HepG2 (cell line): Measurements from ENCODE around the gene EPB41L2. TPM values are rescaled to one million over a fixed set of nuclear protein-coding genes. Genes with fewer than 3 reads are reported as not detected.
A peak's percentile ranks its signal among the peaks of the same experiment; 100 is the strongest.

Source experiments
- ATF4 ChIP-seq, 2 experiments: fragments of 450-650 bp in 1 of 2; sonication (generic) in 1 of 2; formaldehyde crosslinking; IDR thresholded peaks; 2 replicates each; pipeline versions ENCODE4 v1.5.0 to v1.8.0; 2020 to 2022; ENCODE audit warnings: mild to moderate bottlenecking in 1 of 2, missing genetic modification reagents in 1 of 2
- EP300 ChIP-seq, 3 experiments: sonication (generic) in 1 of 3; formaldehyde crosslinking in 1 of 3; IDR thresholded peaks; 2 replicates each; pipeline versions ENCODE4 v1.5.1 to v1.6.1; 2011 to 2020; ENCODE audit warnings: low read depth in 2 of 3, low read length in 2 of 3, borderline replicate concordance in 1 of 3, improper control_type of control experiment in 1 of 3, mild to moderate bottlenecking in 1 of 3, missing genetic modification reagents in 1 of 3, moderate library complexity in 1 of 3
- FOSL2 ChIP-seq: sonication (generic); formaldehyde crosslinking; IDR thresholded peaks from 2 replicates; pipeline ENCODE4 v1.4.0; 2020; ENCODE audit warnings: missing genetic modification reagents
- FOXP1 ChIP-seq, 2 experiments: fragments of 450-650 bp in 1 of 2; IDR thresholded peaks; 2 replicates each; pipeline ENCODE4 v1.6.1; 2017 to 2018; ENCODE audit warnings: antibody characterized with exemption in 1 of 2
- GABPA ChIP-seq, 2 experiments: IDR thresholded peaks; 2 replicates each; pipeline ENCODE4 v1.6.1; 2011 to 2016; ENCODE audit warnings: low read depth in 2 of 2, low read length in 1 of 2, missing biosample characterization in 1 of 2, missing genetic modification characterization in 1 of 2
- HDAC6 ChIP-seq: fragments of 200-600 bp; sonication (generic); IDR thresholded peaks from 2 replicates; pipeline ENCODE4 v1.7.0; 2017; ENCODE audit warnings: mild to moderate bottlenecking, antibody characterized with exemption, low read length, low read depth
- HOMEZ ChIP-seq: IDR thresholded peaks from 2 replicates; pipeline ENCODE4 v1.6.1; 2016; ENCODE audit warnings: low read depth
- HOXA3 ChIP-seq: sonication (generic); formaldehyde crosslinking; IDR thresholded peaks from 2 replicates; pipeline ENCODE4 v1.5.0; 2020; ENCODE audit warnings: missing genetic modification reagents
- NCOR1 ChIP-seq: fragments of 200-600 bp; sonication (generic); IDR thresholded peaks from 2 replicates; pipeline ENCODE4 v1.7.0; 2017; ENCODE audit warnings: antibody characterized with exemption, low read length, borderline replicate concordance
- PAXIP1 ChIP-seq: sonication (generic); formaldehyde crosslinking; conservative IDR thresholded peaks from 2 replicates; pipeline ENCODE4 v1.4.0; 2020; ENCODE audit warnings: mild to moderate bottlenecking, missing genetic modification reagents, moderate library complexity
- POGZ ChIP-seq: sonication (generic); formaldehyde crosslinking; IDR thresholded peaks from 2 replicates; pipeline ENCODE4 v1.4.0; 2020; ENCODE audit warnings: mild to moderate bottlenecking, missing genetic modification reagents
- SKIL ChIP-seq: sonication (generic); formaldehyde crosslinking; IDR thresholded peaks from 2 replicates; pipeline ENCODE4 v1.8.0; 2022; ENCODE audit warnings: missing genetic modification reagents, mild to moderate bottlenecking, moderate library complexity, borderline replicate concordance
- SUZ12 ChIP-seq: fragments of 150-350 bp; IDR thresholded peaks from 2 replicates; pipeline ENCODE4 v1.6.1; 2014; ENCODE audit warnings: low read depth, low read length
- ZBTB33 ChIP-seq: sonication (generic); formaldehyde crosslinking; IDR thresholded peaks from 2 replicates; pipeline ENCODE4 v1.4.0; 2020; ENCODE audit warnings: missing genetic modification reagents
- ZSCAN5A ChIP-seq: sonication (generic); formaldehyde crosslinking; IDR thresholded peaks from 2 replicates; pipeline ENCODE4 v1.8.0; 2022; ENCODE audit warnings: mild to moderate bottlenecking, missing genetic modification reagents, borderline replicate concordance
- polyA plus RNA-seq, 8 experiments: library from polyadenylated mRNA; depleted of rRNA in 3 of 8; stranded (reverse) in 7 of 8; unstranded in 1 of 8; fragments of >200 nt; fragmentation: Illumina TruSeq in 4 of 8; extraction: Trizol in 4 of 8; gene quantifications; 2 replicates each; pipeline versions ENCODE4 v1.2.1 to v1.2.3, GENCODE V29; 2011 to 2016; ENCODE audit warnings: low read depth in 4 of 8, missing spikeins in 1 of 8, mixed read lengths in 1 of 8; ENCODE audit not compliant: insufficient read depth in 1 of 8
- total RNA-seq, 5 experiments: library from RNA; depleted of rRNA; stranded (reverse); fragments of >200 nt; fragmentation: Illumina TruSeq; extraction: Trizol; gene quantifications; 2 replicates each; pipeline ENCODE4 v1.2.3, GENCODE V29; 2016; ENCODE audit warnings: low read depth in 1 of 5

EPB41L2 gene
- total and polyA plus RNA-seq, 2 of the 13 experiments (the other 11 are each of a cell fraction or from before 2014, with no cell fraction given): 41.7 to 56.4 TPM

- TF ChIP-seq SKIL: 0 out of 2 replicates have a peak, but pooled peaks have one; percentile 33
- no peak for TF ChIP-seq FOSL2 (CRISPR knock-in tag)
- TF ChIP-seq ZBTB33 (CRISPR knock-in tag): peak; percentile 92
- no peak for TF ChIP-seq SUZ12
- peak; percentile 24; the same call in 1 of the 2 replicates for TF ChIP-seq PAXIP1 (CRISPR knock-in tag)
- TF ChIP-seq POGZ: peak; percentile 71
- TF ChIP-seq GABPA (IDR thresholded peaks at IDR 0.05; ENCODE audit: low read depth, low read length): no peak
- peak; percentile 77 for TF ChIP-seq GABPA (CRISPR knock-in tag; IDR thresholded peaks at IDR 0.05; ENCODE audit: low read depth)
- peak; percentile 35 for TF ChIP-seq HOXA3 (CRISPR knock-in tag)
- no peak for TF ChIP-seq FOXP1 (IDR thresholded peaks at IDR 0.05)
- TF ChIP-seq FOXP1 (CRISPR knock-in tag; IDR thresholded peaks at IDR 0.05): 0 out of 2 replicates have a peak, but pooled peaks have one; percentile 10
- no peak for TF ChIP-seq NCOR1
- peak in 1 of 2 experiments; percentile 49; a peak in 2 of 4 replicates for TF ChIP-seq ATF4 (CRISPR knock-in tag; IDR thresholded peaks at IDR 0.05)
- TF ChIP-seq ZSCAN5A: 0 out of 2 replicates have a peak, but pooled peaks have one; percentile 18
- TF ChIP-seq HOMEZ (CRISPR knock-in tag): peak; percentile 63; the same call in 1 of the 2 replicates
- TF ChIP-seq HDAC6: no peak
- 0 out of 4 replicates have a peak, but pooled peaks of 1 of the 2 experiments have one; percentile 8 for TF ChIP-seq EP300 (IDR thresholded peaks at IDR 0.05; ENCODE audit: low read depth in 2 of 2, low read length in 2 of 2)
- TF ChIP-seq EP300 (CRISPR knock-in tag; IDR thresholded peaks at IDR 0.05; ENCODE audit: borderline replicate concordance): peak; percentile 43; the same call in 1 of the 2 replicates
These were observed 69.7 kb downstream of the EPB41L2 start (continued) for GRCh38 chr6:130993292-130993765.
